HepG2 (cell line): ENCODE data around the gene SNAP29.

Experiments
- ATF3 ChIP-seq: sonication (generic); formaldehyde crosslinking; IDR thresholded peaks from 2 replicates; pipeline ENCODE4 v1.4.0; 2020; ENCODE audit warnings: missing genetic modification reagents
- CREM ChIP-seq, 2 experiments: sonication (generic) in 1 of 2; formaldehyde crosslinking in 1 of 2; IDR thresholded peaks; 2 replicates each; pipeline versions ENCODE4 v1.4.0 to v1.6.1; 2016 to 2020; ENCODE audit warnings: antibody characterized with exemption in 1 of 2, mild to moderate bottlenecking in 1 of 2, missing genetic modification reagents in 1 of 2
- PHF20 ChIP-seq: sonication (generic); formaldehyde crosslinking; IDR thresholded peaks from 2 replicates; pipeline ENCODE4 v1.5.0; 2020; ENCODE audit warnings: mild to moderate bottlenecking, missing genetic modification reagents
- POLR2A ChIP-seq, 2 experiments: IDR thresholded peaks; 2 replicates each; pipeline ENCODE4 v1.6.1; 2011; ENCODE audit warnings: low read depth in 2 of 2, low read length in 2 of 2, mild to moderate bottlenecking in 1 of 2, moderate library complexity in 1 of 2; ENCODE audit not compliant: insufficient read depth in 1 of 2

DNA sequence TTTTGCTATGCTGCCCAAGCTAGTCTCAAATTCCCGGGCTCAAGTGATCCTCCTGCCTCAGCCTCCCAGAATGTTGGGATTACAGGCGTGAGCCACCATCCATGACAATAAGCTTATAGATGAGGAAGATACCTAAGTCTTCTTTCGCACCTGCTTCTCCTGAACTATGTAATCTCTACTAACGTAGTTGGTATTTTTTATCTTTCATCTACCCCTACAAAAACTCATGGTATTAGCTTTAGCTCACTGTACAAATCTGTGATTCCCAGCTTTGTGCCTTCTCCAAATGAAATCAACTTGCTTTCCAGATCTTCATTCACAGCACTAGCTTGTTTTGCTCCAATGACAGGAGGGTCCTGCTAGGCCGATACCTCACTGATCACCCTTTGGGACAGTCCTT, 36.6 kb upstream of the SNAP29 start:
- TF ChIP-seq PHF20 (CRISPR knock-in tag) (no peak), CREM (IDR thresholded peaks at IDR 0.05) (no peak), CREM (CRISPR knock-in tag; IDR thresholded peaks at IDR 0.05) (no peak), POLR2A (IDR thresholded peaks at IDR 0.05; ENCODE audit: insufficient read depth in 1 of 2, low read depth in 2 of 2, low read length in 2 of 2) (no peak), ATF3 (CRISPR knock-in tag) (no peak)
